Stimulated activated CD4-positive, alpha-beta T cell treated with anti-CD3 and anti-CD28 coated beads, Interleukin-12 subunit alpha, Interleukin-12 subunit beta, amount 100 ng/mL, for 4 hours (primary cell): ENCODE measurements around the gene MSH3.

ENCODE experiments used
- DNase-seq: peaks from one replicate; pipeline ENCODE4 v3.0.0-alpha.2; 2020

MSH3 gene

GRCh38 chr5:80919678-80920196 lies 265.3 kb downstream of the MSH3 start:
- no peak for DNase-seq

- no peak for DNase-seq
These were observed 265.9 kb downstream of the MSH3 start for GRCh38 chr5:80920333-80920732.

- no peak for DNase-seq
These were observed 266.6 kb downstream of the MSH3 start for GRCh38 chr5:80921026-80921425.

GRCh38 chr5:80925931-80926330 lies 271.5 kb downstream of the MSH3 start:
- DNase-seq, result no peak
